Endothelial cell of umbilical vein (primary cell): ENCODE data around the gene BICD2.

Source experiments
- GATA2 ChIP-seq: IDR thresholded peaks from 2 replicates; pipeline ENCODE4 v1.7.0; 2011; ENCODE audit warnings: low read depth, mild to moderate bottlenecking, moderate library complexity, mixed read lengths, low read length; ENCODE audit not compliant: insufficient read length, insufficient read depth
- POLR2A ChIP-seq: IDR thresholded peaks from 2 replicates; pipeline ENCODE4 v1.6.1; 2012; ENCODE audit warnings: low read depth, mild to moderate bottlenecking, control low read depth, low read length
- POLR2AphosphoS5 ChIP-seq: IDR thresholded peaks from 2 replicates; pipeline ENCODE4 v1.6.1; 2012; ENCODE audit warnings: low read depth, mild to moderate bottlenecking, control low read depth, low read length, moderate library complexity; ENCODE audit not compliant: insufficient read depth
- TF ChIP-seq, protein P1 (sequence below), 2 donors: IDR thresholded peaks; 1 replicate in 1 of 2; 2 replicates in 1 of 2; pipeline ENCODE4 v1.5.1; 2011; ENCODE audit warnings: low read length in 2 of 2, mild to moderate bottlenecking in 2 of 2, moderate library complexity in 2 of 2, control low read depth in 1 of 2, inconsistent platforms in 1 of 2, low read depth in 1 of 2; ENCODE audit not compliant: insufficient read depth in 1 of 2; ENCODE audit errors: extremely low read depth in 1 of 2

DNA sequence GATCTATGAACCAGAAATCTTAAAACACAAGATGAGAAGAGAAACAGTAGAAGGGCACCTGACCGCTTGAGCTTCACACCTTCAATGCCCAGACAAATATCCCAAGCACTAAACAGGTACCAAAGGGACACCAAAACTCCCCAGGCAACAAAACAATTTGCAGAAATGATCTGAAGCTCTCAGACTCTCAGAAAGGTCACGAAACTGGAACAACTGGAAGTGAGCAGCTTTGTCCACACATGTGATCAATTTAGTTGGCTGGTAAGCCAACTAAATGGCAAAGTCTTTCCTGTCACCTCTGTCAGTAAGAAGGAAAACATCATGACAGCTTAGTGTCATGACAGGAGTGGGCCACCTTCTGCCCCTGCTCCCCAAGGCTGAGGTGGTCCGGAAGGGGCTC, 98.8 kb downstream of the BICD2 start:
- TF ChIP-seq POLR2AphosphoS5, result no peak
- TF ChIP-seq, protein P1, sequence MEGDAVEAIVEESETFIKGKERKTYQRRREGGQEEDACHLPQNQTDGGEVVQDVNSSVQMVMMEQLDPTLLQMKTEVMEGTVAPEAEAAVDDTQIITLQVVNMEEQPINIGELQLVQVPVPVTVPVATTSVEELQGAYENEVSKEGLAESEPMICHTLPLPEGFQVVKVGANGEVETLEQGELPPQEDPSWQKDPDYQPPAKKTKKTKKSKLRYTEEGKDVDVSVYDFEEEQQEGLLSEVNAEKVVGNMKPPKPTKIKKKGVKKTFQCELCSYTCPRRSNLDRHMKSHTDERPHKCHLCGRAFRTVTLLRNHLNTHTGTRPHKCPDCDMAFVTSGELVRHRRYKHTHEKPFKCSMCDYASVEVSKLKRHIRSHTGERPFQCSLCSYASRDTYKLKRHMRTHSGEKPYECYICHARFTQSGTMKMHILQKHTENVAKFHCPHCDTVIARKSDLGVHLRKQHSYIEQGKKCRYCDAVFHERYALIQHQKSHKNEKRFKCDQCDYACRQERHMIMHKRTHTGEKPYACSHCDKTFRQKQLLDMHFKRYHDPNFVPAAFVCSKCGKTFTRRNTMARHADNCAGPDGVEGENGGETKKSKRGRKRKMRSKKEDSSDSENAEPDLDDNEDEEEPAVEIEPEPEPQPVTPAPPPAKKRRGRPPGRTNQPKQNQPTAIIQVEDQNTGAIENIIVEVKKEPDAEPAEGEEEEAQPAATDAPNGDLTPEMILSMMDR (IDR thresholded peaks at IDR 0.05; ENCODE audit: extremely low read depth in 1 of 2, insufficient read depth in 1 of 2, low read depth in 1 of 2, low read length in 2 of 2), result no peak
- TF ChIP-seq GATA2, result no peak
- no peak for TF ChIP-seq POLR2A
